ENCODE data around the gene SMARCA2. TPM values are rescaled to one million over a fixed set of nuclear protein-coding genes. Genes with fewer than 3 reads are reported as not detected.

Gene SMARCA2
- total RNA-seq, 2 experiments from 2014 or later, result 207 to 224 TPM

- ChIA-PET POLR2A (interaction anchor here (2.2 kb wide), 1 partner anchor 25 kb away, joined by 6 read pairs; no protein-coding TSS in a partner anchor), CTCF (no interaction called here)
- Mint-ChIP-seq H3K4me1 (peaks cover 74% of the 10 kb centered on the region), H3K9me3 (no peaks in the 10 kb centered on the region), H3K27me3 (no peaks in the 10 kb centered on the region), H3K36me3 (ENCODE audit: low read depth) (peaks cover 79% of the 10 kb centered on the region), H3K4me3 (no peak overlapping the region), H3K27ac (no peak overlapping the region)
- DNase-seq, result no peak
Observed at GRCh38 chr9:2029666-2030170, 14.6 kb downstream of the SMARCA2 start.

GRCh38 chr9:2032234-2032633, 17.1 kb downstream of the SMARCA2 start:
- ChIA-PET CTCF (no interaction called here), POLR2A (interaction anchor here (2.4 kb wide), 1 partner anchor 10 kb away, joined by 8 read pairs; no protein-coding TSS in a partner anchor)
- Mint-ChIP-seq H3K27ac (no peak overlapping the region), H3K4me1 (peaks cover 63% of the 10 kb centered on the region), H3K9me3 (no peaks in the 10 kb centered on the region), H3K27me3 (no peaks in the 10 kb centered on the region), H3K4me3 (no peak overlapping the region), H3K36me3 (ENCODE audit: low read depth) (peaks cover 81% of the 10 kb centered on the region)
- DNase-seq, result no peak

GRCh38 chr9:2036844-2037243, 21.7 kb downstream of the SMARCA2 start:
- DNase-seq, result no peak
- no peak overlapping the region for H3K4me3 Mint-ChIP-seq
- H3K4me1 Mint-ChIP-seq, result peaks cover 35% of the 10 kb centered on the region
- POLR2A ChIA-PET, result interaction anchor here (1.9 kb wide), 1 partner anchor 10 kb away, joined by 5 read pairs; no protein-coding TSS in a partner anchor
- no peaks in the 10 kb centered on the region for H3K27me3 Mint-ChIP-seq
- CTCF ChIA-PET, result no interaction called here
- peaks cover 82% of the 10 kb centered on the region for H3K36me3 Mint-ChIP-seq (ENCODE audit: low read depth)
- no peaks in the 10 kb centered on the region for H3K9me3 Mint-ChIP-seq
- H3K27ac Mint-ChIP-seq, result no peak overlapping the region

GRCh38 chr9:2039294-2040180, 24.4 kb downstream of the SMARCA2 start:
- H3K9me3 Mint-ChIP-seq, result no peaks in the 10 kb centered on the region
- CTCF ChIA-PET, result interaction anchor here (2.1 kb wide), 1 partner anchor 13 kb away, joined by 6 read pairs; no protein-coding TSS in a partner anchor
- no peak overlapping the region for H3K27ac Mint-ChIP-seq
- POLR2A ChIA-PET, result interaction anchor here (1.4 kb wide), 1 partner anchor 14 kb away, joined by 4 read pairs; no protein-coding TSS in a partner anchor
- no peaks in the 10 kb centered on the region for H3K27me3 Mint-ChIP-seq
- no peak for DNase-seq
- peaks cover 82% of the 10 kb centered on the region for H3K36me3 Mint-ChIP-seq (ENCODE audit: low read depth)
- H3K4me3 Mint-ChIP-seq, result no peak overlapping the region
- H3K4me1 Mint-ChIP-seq, result peaks cover 49% of the 10 kb centered on the region

- Mint-ChIP-seq H3K36me3 (ENCODE audit: low read depth) (peaks cover 92% of the 10 kb centered on the region), H3K9me3 (no peaks in the 10 kb centered on the region), H3K4me1 (peaks cover 48% of the 10 kb centered on the region), H3K4me3 (no peak overlapping the region), H3K27me3 (no peaks in the 10 kb centered on the region), H3K27ac (no peak overlapping the region)
- DNase-seq, result no peak
- CTCF ChIA-PET, result no interaction called here
- POLR2A ChIA-PET, result interaction anchor here (1.4 kb wide), 1 partner anchor 13 kb away, joined by 4 read pairs; no protein-coding TSS in a partner anchor
Observed at GRCh38 chr9:2040828-2041227, 25.7 kb downstream of the SMARCA2 start.

GRCh38 chr9:2041736-2042135, 26.6 kb downstream of the SMARCA2 start:
- ChIA-PET CTCF (no interaction called here), POLR2A (no interaction called here)
- Mint-ChIP-seq H3K4me3 (no peak overlapping the region), H3K36me3 (ENCODE audit: low read depth) (peaks cover 90% of the 10 kb centered on the region), H3K9me3 (no peaks in the 10 kb centered on the region), H3K27me3 (no peaks in the 10 kb centered on the region), H3K27ac (no peak overlapping the region), H3K4me1 (peaks cover 40% of the 10 kb centered on the region)
- no peak for DNase-seq

- CTCF ChIA-PET, result interaction anchor here (1.5 kb wide), 1 partner anchor 25 kb away, joined by 5 read pairs; no protein-coding TSS in a partner anchor
- H3K9me3 Mint-ChIP-seq, result no peaks in the 10 kb centered on the region
- H3K36me3 Mint-ChIP-seq (ENCODE audit: low read depth), result peaks cover 86% of the 10 kb centered on the region
- POLR2A ChIA-PET, result no interaction called here
- H3K27ac Mint-ChIP-seq, result no peak overlapping the region
- no peak overlapping the region for H3K4me3 Mint-ChIP-seq
- H3K27me3 Mint-ChIP-seq, result no peaks in the 10 kb centered on the region
- peaks cover 38% of the 10 kb centered on the region for H3K4me1 Mint-ChIP-seq
- no peak for DNase-seq
Observed at GRCh38 chr9:2043243-2043642, 28.1 kb downstream of the SMARCA2 start.

GRCh38 chr9:2043881-2044462, 28.8 kb downstream of the SMARCA2 start:
- no peak for DNase-seq
- Mint-ChIP-seq H3K9me3 (no peaks in the 10 kb centered on the region), H3K4me1 (peaks cover 38% of the 10 kb centered on the region), H3K4me3 (no peak overlapping the region), H3K27ac (no peak overlapping the region), H3K36me3 (ENCODE audit: low read depth) (peaks cover 85% of the 10 kb centered on the region), H3K27me3 (no peaks in the 10 kb centered on the region)
- CTCF ChIA-PET, result interaction anchor here (1.5 kb wide), 1 partner anchor 24 kb away, joined by 5 read pairs; no protein-coding TSS in a partner anchor
- POLR2A ChIA-PET, result interaction anchor here (1.0 to 2.7 kb wide), 3 partner anchors 10 to 27 kb away, joined by 3 to 7 read pairs (median 3); no protein-coding TSS in a partner anchor

GRCh38 chr9:2047144-2047671, 32.1 kb downstream of the SMARCA2 start:
- no peak for DNase-seq
- H3K27me3 Mint-ChIP-seq, result no peaks in the 10 kb centered on the region
- peaks cover 86% of the 10 kb centered on the region for H3K36me3 Mint-ChIP-seq (ENCODE audit: low read depth)
- no peak overlapping the region for H3K27ac Mint-ChIP-seq
- ChIA-PET CTCF (no interaction called here), POLR2A (interaction anchor here (1.4 kb wide), 1 partner anchor 21 kb away, joined by 4 read pairs; no protein-coding TSS in a partner anchor)
- H3K4me1 Mint-ChIP-seq, result peaks cover 29% of the 10 kb centered on the region
- no peak overlapping the region for H3K4me3 Mint-ChIP-seq
- H3K9me3 Mint-ChIP-seq, result no peaks in the 10 kb centered on the region

- CTCF ChIA-PET, result no interaction called here
Observed at GRCh38 chr9:2047916-2048315, 32.8 kb downstream of the SMARCA2 start.

GRCh38 chr9:2050236-2050635, 35.1 kb downstream of the SMARCA2 start:
- H3K27ac Mint-ChIP-seq, result no peak overlapping the region
- H3K4me1 Mint-ChIP-seq, result peaks cover 37% of the 10 kb centered on the region
- POLR2A ChIA-PET, result no interaction called here

More at GRCh38 chr9:2047916-2048315, 32.8 kb downstream of the SMARCA2 start:
- POLR2A ChIA-PET, result no interaction called here
- Mint-ChIP-seq H3K4me1 (peaks cover 32% of the 10 kb centered on the region), H3K36me3 (ENCODE audit: low read depth) (peaks cover 81% of the 10 kb centered on the region), H3K4me3 (no peak overlapping the region), H3K27me3 (no peaks in the 10 kb centered on the region), H3K9me3 (no peaks in the 10 kb centered on the region), H3K27ac (no peak overlapping the region)
- DNase-seq, result no peak

GRCh38 chr9:2053883-2054845, 39.0 kb downstream of the SMARCA2 start:
- peak; percentile 87 for DNase-seq
- Mint-ChIP-seq H3K36me3 (ENCODE audit: low read depth) (peaks cover 75% of the 10 kb centered on the region), H3K27me3 (no peaks in the 10 kb centered on the region), H3K4me3 (peak overlapping the region; percentile 34), H3K9me3 (no peaks in the 10 kb centered on the region), H3K27ac (peak overlapping the region; percentile 90), H3K4me1 (peaks cover 45% of the 10 kb centered on the region)
- ChIA-PET CTCF (interaction anchor here (0.6 to 3.1 kb wide), 8 partner anchors 26 to 186 kb away, joined by 3 to 11 read pairs (median 4); no protein-coding TSS in a partner anchor), POLR2A (interaction anchor here (0.8 to 6.8 kb wide), 13 partner anchors 9 to 178 kb away, joined by 3 to 114 read pairs (median 4); partner anchors contain the start of gene SMARCA2)

More at GRCh38 chr9:2050236-2050635, 35.1 kb downstream of the SMARCA2 start:
- no peaks in the 10 kb centered on the region for H3K9me3 Mint-ChIP-seq
- H3K27me3 Mint-ChIP-seq, result no peaks in the 10 kb centered on the region
- CTCF ChIA-PET, result no interaction called here
- DNase-seq, result no peak
- no peak overlapping the region for H3K4me3 Mint-ChIP-seq
- peaks cover 67% of the 10 kb centered on the region for H3K36me3 Mint-ChIP-seq (ENCODE audit: low read depth)
